ENCODE results near the gene SYVN1.

DNA sequence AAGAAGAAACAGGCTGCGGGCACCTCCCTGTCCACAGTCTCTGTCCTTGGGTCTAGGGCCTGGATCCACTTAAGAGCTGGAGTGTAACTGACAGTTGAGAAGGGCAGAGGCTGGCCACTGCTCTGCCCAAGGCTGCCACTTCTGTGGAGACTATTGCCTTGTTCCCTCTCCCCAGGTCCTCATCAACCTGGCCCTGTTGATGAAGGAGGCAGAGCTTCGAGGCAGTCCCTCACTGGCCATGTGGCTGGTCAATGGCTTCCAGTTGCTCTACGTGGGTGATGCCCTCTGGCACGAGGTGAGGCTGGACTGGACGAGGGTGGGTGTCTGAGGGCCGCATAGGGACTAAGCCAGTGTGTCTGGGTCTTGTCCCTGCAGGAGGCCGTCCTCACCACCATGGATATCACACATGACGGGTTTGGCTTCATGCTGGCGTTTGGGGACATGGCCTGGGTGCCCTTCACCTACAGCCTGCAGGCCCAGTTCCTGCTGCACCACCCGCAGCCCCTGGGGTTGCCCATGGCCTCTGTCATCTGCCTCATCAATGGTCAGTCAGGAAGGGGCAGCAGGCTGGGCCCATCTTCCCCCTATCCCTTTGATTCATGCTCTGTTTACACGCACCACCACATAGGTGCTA, 19.7 kb downstream of the SYVN1 start:
- TF ChIP-seq, protein P1, sequence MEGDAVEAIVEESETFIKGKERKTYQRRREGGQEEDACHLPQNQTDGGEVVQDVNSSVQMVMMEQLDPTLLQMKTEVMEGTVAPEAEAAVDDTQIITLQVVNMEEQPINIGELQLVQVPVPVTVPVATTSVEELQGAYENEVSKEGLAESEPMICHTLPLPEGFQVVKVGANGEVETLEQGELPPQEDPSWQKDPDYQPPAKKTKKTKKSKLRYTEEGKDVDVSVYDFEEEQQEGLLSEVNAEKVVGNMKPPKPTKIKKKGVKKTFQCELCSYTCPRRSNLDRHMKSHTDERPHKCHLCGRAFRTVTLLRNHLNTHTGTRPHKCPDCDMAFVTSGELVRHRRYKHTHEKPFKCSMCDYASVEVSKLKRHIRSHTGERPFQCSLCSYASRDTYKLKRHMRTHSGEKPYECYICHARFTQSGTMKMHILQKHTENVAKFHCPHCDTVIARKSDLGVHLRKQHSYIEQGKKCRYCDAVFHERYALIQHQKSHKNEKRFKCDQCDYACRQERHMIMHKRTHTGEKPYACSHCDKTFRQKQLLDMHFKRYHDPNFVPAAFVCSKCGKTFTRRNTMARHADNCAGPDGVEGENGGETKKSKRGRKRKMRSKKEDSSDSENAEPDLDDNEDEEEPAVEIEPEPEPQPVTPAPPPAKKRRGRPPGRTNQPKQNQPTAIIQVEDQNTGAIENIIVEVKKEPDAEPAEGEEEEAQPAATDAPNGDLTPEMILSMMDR (IDR thresholded peaks at IDR 0.05; ENCODE audit: low read depth, low read length), result no peak
- TF ChIP-seq EZH2phosphoT487 (IDR thresholded peaks at IDR 0.05; ENCODE audit: low read depth), result no peak

Data from OCI-LY3 (cell line).